IPS-18a (cell line): ENCODE results near the gene PTPRG.

Experiments used
- H3K27ac ChIP-seq: one replicate; pipeline ENCODE4 v1.5.1; 2013; ENCODE audit warnings: low read length
- H3K27me3 ChIP-seq: one replicate; pipeline ENCODE4 v1.6.1; 2013; ENCODE audit warnings: mild to moderate bottlenecking, low read length; ENCODE audit not compliant: control insufficient read depth, insufficient read depth
- H3K36me3 ChIP-seq: one replicate; pipeline ENCODE4 v1.6.1; 2013; ENCODE audit warnings: low read depth, low read length; ENCODE audit not compliant: control insufficient read depth
- H3K4me1 ChIP-seq: one replicate; pipeline ENCODE4 v1.6.1; 2013; ENCODE audit warnings: low read depth, low read length; ENCODE audit not compliant: control insufficient read depth
- H3K4me3 ChIP-seq: one replicate; pipeline ENCODE4 v1.5.1; 2013; ENCODE audit warnings: low read length
- H3K9ac ChIP-seq: one replicate; pipeline ENCODE4 v1.6.1; 2013; ENCODE audit warnings: mild to moderate bottlenecking, low read length, moderate library complexity
- H3K9me3 ChIP-seq: one replicate; pipeline ENCODE4 v1.6.1; 2013; ENCODE audit warnings: low read depth, low read length; ENCODE audit not compliant: control insufficient read depth

Gene PTPRG

DNA sequence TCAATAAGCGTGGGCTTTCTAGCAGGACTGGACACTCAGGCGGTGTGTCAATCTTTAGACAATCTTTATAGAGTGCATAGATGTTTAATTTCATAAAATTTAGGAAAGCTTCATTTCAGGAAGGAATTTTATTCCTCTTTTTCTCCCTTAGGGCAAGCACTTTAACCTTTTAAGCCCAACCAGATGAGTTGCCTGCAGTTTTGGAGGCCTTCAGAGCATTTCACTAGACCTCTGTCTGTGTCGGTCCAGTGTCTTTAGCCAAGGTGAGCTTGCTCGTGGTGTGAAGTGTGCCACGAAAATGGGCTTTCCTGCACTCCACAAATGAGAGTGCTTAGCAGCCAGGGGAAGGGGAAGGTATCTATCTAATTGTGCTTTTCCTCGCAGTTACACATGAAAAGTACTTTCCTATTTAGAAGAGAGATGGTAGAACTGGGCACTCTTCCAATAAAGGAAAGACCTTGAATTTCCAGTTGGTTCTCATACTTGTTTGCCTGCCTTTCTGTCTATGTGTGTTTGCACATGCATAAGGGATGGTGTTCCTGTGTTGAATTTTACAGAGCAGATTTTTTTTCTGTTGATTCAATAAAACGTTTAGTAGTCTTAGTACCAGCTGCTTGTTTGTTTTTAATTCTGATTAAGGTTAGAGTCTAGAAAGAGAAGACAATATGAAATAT lies 758.3 kb downstream of the PTPRG start:
- no peaks in the 10 kb centered on the region for H3K36me3 ChIP-seq
- peaks cover 4% of the 10 kb centered on the region for H3K4me1 ChIP-seq
- H3K27ac ChIP-seq = no peak overlapping the region
- no peaks in the 10 kb centered on the region for H3K27me3 ChIP-seq
- H3K4me3 ChIP-seq = peak overlapping the region; percentile 93
- H3K9me3 ChIP-seq = peaks cover 3% of the 10 kb centered on the region
- H3K9ac ChIP-seq = no peak overlapping the region

DNA sequence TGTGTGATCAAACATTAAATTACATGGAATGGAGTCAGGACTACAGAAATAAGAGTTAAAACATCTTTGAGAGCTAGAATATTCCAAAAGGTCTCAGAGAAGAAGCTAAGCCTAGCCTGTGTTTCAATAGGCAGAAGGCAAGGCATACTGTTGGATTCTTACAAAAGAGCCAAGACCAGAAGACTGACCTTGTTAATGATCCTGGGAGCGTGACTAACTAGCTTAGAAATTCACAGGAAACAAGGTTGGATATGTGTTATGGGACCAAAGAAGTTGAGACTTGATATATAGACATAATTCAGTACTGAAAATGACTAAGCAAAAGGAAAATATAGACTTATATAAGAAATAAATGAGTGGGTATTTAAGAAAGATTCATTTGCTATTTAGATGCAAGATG lies 761.9 kb downstream of the PTPRG start:
- no peaks in the 10 kb centered on the region for H3K27me3 ChIP-seq
- H3K9ac ChIP-seq = no peak overlapping the region
- no peak overlapping the region for H3K4me3 ChIP-seq
- H3K9me3 ChIP-seq = peaks cover 3% of the 10 kb centered on the region
- peaks cover 3% of the 10 kb centered on the region for H3K4me1 ChIP-seq
- no peaks in the 10 kb centered on the region for H3K36me3 ChIP-seq
- no peak overlapping the region for H3K27ac ChIP-seq

DNA sequence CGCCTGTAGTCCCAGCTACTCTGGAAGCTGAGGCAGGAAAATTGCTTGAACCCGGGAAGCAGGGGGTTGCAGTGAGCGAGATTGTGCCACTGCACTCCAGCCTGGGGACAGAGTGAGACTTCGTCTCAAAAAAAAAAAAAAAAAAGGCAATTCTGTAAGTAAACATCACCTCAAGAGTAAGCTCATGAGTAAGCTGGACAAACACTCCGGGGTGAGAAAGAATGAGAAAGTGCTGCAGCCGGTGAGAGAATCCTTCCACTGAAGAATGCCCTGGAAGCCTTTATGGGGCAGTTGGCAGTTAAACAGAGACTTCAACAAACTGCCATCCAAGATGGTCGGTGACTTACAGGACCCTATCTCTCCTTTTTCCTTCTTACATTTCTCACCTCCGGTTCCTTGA lies 764.5 kb downstream of the PTPRG start:
- H3K27me3 ChIP-seq = no peaks in the 10 kb centered on the region
- H3K36me3 ChIP-seq = no peaks in the 10 kb centered on the region
- no peak overlapping the region for H3K9ac ChIP-seq
- H3K4me3 ChIP-seq = no peak overlapping the region
- H3K9me3 ChIP-seq = no peaks in the 10 kb centered on the region
- no peak overlapping the region for H3K27ac ChIP-seq
- H3K4me1 ChIP-seq = no peaks in the 10 kb centered on the region

GRCh38 chr3:62329971-62330370 lies 768.6 kb downstream of the PTPRG start:
- Histone ChIP-seq H3K4me1 (peaks cover 9% of the 10 kb centered on the region), H3K27me3 (no peaks in the 10 kb centered on the region), H3K9ac (no peak overlapping the region), H3K4me3 (no peak overlapping the region), H3K9me3 (no peaks in the 10 kb centered on the region), H3K27ac (no peak overlapping the region), H3K36me3 (no peaks in the 10 kb centered on the region)

DNA sequence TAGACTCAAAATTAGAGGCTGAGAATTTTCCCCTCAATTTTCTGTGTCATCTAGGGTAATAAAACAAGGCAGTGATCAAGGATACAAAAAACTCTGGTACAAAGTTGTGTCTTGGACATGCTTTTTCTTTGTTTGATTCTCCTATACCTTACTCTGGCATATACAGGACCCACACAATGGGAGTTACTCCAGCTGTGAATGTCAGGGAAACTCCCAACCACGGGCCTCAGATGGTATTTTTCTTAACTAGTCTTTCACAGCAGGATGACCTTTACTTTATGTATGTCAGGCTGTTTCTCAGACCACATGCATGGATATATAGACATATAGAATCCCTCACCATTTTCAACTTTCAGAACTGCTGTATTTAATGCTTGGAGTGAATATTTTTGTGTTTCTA lies 770.6 kb downstream of the PTPRG start:
- peaks cover 11% of the 10 kb centered on the region for H3K4me1 ChIP-seq
- no peak overlapping the region for H3K9ac ChIP-seq
- no peaks in the 10 kb centered on the region for H3K27me3 ChIP-seq
- no peaks in the 10 kb centered on the region for H3K36me3 ChIP-seq
- H3K4me3 ChIP-seq = no peak overlapping the region
- no peak overlapping the region for H3K27ac ChIP-seq
- no peaks in the 10 kb centered on the region for H3K9me3 ChIP-seq

DNA sequence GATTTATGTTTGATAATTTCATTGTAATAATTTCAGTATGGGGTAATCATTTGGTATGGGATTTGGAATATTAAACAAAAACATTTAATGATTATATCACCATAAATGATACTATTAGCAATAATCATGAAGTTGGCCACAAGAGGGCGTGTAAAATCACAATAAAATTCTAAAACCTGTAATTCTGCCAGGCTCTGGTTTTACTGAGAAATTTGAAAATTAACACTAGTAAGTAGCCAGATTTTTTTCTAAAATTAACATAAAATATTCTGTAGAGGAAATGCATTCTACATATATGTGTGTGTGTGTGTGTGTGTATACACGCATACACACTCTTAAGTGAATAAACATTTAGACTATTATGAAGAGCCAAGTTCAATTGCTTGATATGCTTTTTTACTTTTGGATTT lies 771.5 kb downstream of the PTPRG start:
- no peak overlapping the region for H3K27ac ChIP-seq
- no peaks in the 10 kb centered on the region for H3K36me3 ChIP-seq
- H3K4me3 ChIP-seq = no peak overlapping the region
- no peaks in the 10 kb centered on the region for H3K9me3 ChIP-seq
- H3K9ac ChIP-seq = no peak overlapping the region
- peaks cover 11% of the 10 kb centered on the region for H3K4me1 ChIP-seq
- H3K27me3 ChIP-seq = no peaks in the 10 kb centered on the region

DNA sequence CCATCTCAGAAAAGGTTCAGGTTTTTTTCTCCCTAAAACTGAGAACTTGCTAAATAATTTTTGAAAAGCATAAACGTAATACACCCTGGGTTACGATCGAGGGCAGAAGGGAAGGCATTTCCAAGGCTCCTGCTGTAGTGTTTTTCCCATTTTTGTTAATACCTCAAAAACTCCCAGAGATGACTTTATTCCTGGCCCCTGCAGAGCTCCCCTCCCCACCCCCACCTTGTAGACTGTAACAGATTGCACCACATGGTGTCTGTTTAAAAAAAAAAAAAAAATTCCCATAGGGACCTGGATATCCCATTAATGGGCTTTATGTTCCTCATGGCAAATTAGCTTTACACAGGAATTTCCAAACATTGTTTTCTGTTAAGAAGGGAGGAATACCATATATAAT lies 773.8 kb downstream of the PTPRG start:
- no peaks in the 10 kb centered on the region for H3K27me3 ChIP-seq
- no peak overlapping the region for H3K27ac ChIP-seq
- H3K4me3 ChIP-seq = no peak overlapping the region
- peaks cover 11% of the 10 kb centered on the region for H3K4me1 ChIP-seq
- no peak overlapping the region for H3K9ac ChIP-seq
- H3K9me3 ChIP-seq = no peaks in the 10 kb centered on the region
- H3K36me3 ChIP-seq = no peaks in the 10 kb centered on the region

GRCh38 chr3:62343755-62344154 lies 782.4 kb downstream of the PTPRG start:
- Histone ChIP-seq H3K4me1 (no peaks in the 10 kb centered on the region), H3K27ac (no peak overlapping the region), H3K36me3 (no peaks in the 10 kb centered on the region), H3K9me3 (no peaks in the 10 kb centered on the region), H3K27me3 (no peaks in the 10 kb centered on the region), H3K4me3 (no peak overlapping the region), H3K9ac (no peak overlapping the region)
